DMS 273 (cell line): ENCODE results near the gene TMED10.
A peak's percentile ranks its signal among the peaks of the same experiment; 100 is the strongest.
"Not testable (repeated sequence)": the region's sequence is repeated elsewhere in the genome, so short reads cannot be mapped to it uniquely, and the experiment has no call there.

Source experiments
- DNase-seq: peaks from one replicate; lab custom pipeline; 2025; ENCODE audit not compliant: unreplicated experiment; lab: John Stamatoyannopoulos, UW

The TMED10 gene

DNA sequence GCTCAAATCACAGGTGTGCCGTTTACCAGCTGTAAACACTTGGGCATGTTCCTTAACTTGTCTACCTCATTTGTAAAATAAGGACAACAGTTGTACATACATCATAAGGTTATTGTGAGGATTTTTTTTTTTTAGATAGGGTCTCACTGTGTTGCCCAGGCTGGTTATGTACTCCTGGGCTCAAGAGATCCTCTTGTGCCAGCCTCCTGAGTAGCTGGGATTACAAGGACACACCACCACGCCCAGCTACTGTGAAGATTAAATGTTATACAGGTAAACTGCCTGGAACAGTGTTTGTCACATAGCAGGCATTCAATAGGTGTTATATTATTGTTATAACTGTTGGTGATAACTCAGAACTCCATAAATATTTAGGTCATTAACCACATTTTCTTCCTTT lies 12.7 kb downstream of the TMED10 start:
- no peak for DNase-seq

DNA sequence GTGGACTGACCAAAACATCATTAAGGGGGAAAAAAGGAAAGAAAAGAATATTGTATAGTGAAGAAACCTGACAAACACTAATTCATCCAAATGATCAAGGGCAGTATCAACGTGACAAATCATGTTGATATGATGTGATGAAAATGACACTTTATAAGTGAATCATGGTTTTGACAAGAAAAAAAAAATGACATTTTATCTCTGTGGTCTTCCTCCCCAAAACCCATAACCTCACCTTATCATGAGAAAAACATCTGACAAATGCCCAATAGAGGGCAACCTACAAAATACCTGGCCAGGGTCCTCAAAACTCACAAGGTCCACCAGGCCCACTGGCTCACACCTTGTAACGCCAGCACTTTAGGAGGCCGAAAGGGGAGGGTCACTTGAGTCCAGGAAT lies 13.8 kb downstream of the TMED10 start:
- no peak for DNase-seq

DNA sequence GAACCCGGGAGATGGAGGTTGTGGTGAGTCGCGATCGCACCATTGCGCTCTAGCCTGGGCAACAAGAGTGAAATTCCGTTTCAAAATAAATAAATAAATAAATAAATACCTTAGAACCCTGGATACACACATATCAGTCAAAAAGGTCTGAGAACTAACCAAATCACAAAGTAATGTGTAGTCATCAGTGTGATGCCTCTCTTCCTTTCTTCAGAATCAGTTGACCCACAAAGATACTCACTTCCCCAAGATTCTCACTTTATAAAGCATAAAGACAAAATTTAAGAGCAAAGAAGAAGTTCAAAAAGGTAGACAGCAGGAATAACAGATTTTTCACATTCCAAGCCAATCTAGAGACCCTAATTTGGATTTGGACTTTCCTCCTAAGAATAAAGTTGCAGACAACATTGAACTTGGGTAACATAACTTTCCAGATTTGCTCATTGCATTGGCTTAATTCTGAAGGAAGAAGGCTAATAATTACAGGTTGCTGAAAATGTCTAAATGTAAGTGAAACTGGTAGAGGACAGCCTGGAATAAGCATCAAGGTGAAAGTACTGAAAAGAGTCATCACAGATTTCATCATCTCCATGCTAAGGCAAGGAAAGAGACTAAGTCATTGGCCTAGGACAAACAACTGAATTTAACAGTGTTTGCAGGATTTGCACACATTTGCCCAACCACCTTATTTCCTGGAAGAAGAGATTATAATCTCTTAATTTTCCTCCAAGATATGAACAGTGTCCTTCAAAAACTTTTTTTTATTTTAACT lies 17.4 kb downstream of the TMED10 start:
- no peak for DNase-seq

DNA sequence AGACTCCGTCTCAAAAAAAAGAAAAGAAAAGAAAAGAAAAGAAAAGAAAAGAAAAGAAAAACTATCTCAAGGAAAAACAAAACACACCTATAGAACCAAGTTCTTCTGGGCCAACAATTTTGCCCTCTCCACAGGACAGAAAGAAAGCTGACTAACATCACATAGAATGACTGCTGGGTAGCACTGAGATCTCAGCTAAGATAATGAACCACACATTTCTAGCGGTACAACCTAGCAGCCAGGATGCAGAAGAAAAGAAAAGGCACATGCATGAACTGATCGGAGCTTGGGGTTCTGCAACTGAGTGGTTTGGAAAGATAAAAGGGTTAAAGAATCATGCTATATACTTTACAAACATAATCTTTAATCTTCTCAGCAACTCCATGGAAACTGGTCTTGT lies 19.5 kb downstream of the TMED10 start:
- no peak for DNase-seq

DNA sequence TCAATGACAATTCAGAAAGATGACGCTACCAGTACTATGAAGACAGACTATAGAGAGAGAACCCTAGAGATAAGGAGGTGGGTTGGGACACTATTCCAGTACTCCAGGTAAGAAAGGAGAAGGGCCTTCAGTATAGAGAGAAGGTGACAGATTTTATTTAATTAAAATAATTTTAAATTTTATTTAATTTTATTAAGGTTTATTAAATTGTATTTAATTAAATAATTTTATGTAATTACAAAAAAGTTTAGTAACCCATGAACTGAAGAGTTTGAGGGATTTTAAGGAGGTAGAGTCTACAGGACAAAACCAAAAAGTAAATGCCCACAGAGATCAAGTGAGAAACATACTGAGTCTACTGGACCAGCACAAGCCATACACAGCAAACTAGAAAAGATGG lies 20.3 kb downstream of the TMED10 start:
- DNase-seq, result no peak

DNA sequence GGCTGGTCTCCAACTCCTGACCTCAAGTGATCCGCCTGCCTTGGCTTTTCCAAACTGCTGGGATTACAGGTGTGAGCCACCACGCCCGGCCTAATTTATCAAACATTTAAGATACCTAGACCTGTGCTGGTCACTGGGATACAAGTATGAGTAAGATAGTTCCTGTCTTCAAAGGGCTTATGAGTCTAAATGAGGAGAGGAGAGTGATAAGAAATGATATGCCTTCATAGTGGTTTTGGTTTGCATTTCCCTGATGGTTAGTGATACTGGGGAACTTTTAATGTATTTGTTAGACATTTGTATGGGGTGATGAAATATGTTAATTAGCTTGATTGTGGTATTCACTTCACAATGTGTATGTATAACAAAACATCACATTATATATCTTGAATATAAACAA lies 21.2 kb downstream of the TMED10 start:
- no peak for DNase-seq

DNA sequence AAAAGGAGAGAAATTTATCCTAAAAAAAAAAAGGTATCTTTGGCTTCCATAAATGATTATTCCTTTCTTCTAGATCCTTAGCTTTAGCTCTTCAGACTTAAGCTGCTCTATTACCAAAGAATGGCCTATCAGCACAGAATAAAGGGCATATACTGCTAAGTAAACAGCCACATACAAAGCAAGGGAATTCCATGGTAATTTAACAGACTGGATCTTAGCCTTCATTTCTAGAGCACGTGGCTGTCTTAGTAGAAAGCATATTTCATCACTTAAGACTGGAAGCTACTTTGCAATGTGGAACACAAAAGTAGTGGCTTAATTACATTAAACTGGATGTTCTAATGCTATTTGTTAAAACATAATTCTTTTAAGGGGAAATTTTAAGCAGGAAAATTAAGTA lies 23.1 kb downstream of the TMED10 start:
- no peak for DNase-seq

DNA sequence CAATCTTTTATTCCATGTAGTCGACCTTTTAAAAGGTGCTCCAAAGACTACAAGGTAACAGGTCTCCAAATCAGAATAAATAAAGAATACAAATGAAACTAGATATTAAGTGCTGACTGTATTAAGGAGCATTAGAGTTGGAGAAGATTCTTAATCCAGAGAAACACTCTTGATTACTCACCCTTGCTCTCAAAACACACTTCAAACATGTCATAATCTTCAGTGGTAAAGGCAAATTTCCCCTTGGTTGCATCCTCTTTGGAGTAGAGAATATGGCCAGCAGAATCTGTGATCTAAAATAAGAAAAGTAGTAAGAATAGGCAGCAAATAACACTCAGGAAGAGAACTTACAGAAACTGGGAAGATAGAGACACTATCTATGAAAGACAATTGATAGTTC lies 24.6 kb downstream of the TMED10 start:
- DNase-seq, result no peak

DNA sequence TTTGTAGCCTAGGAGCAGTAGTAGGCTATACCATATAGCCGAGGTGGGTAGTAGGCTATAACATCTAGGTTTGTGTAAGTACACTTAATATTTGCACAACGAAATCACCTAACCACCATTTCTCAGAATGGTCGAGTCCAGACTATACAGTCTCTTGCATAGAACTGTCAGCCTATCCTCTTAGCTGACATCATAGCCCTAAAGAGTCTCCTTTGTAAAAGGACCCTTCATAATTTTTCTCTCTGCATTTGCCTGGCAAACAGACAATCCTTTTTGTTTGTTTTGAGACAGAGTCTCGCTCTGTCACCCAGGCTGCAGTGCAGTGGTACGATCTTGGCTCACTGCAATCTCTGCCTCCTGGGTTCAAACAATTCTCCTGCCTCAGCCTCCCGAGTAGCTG lies 25.8 kb downstream of the TMED10 start:
- DNase-seq, result not testable (repeated sequence)

DNA sequence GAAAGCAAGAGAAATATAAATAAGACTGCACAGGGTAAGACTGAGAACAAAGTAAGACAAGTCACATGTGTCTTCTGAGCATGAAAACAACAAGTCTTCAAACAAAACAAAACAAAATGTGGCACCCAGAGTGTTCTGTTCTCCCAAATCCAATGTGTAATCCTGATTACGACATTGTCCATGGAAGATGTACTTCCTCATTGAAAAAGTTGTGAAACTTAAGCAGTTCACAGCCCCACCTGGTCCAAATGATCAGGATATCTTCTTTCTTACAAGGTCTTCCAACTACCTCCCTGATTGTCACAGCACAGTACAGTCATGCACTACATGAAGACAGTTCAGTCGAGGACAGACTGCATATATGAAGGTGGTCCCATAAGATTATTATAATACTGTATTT lies 26.3 kb downstream of the TMED10 start:
- no peak for DNase-seq

DNA sequence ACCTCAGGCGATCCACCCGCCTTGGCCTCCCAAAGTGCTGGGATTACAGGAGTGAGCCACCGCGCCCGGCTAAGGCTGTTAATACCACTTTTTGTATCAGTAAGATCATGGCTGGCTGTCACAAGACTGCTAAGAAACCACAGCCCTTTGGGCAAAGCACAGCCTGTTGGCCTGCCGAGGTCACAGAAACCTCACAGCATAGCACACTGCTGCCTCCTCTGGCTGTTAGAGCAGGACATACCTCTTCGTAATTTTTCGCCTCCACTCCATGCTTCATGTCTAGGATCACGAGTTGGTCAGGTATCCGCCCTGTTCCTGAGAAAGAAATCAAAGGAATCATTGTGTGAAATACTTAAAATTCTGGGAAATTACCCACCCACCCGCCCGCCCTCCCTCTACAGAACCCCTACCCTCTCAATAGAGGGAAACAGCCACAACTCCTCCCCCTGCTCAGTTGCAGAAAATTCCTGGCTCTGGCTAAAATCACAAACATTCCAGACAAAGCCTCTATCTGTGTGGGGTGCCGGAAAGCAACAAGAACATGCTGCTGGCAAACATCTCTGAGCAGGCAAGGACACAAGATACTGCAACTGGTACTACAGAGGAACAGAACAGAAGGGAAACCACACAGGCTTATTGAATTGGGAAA lies 28.9 kb downstream of the TMED10 start:
- no peak for DNase-seq

DNA sequence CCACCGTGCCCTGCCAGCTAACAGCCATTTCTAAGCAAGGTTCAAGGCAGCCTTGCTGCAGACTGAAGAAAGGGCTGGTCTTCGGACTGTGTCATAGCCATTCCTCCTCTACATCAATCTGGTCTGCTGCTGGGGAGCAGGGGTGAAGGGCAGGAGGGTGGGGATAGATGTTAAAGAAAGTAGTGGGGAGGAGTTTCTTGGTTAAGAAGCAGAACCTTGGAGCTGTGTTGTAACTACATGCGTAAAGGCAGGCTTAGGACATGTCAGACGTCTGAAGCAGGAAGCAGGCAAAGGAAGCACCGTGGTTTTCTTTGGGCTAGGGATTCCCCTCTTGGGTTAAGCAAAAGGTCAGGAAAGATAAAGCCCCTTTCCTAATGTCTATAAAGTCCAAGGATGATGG lies 31.5 kb downstream of the TMED10 start:
- no peak for DNase-seq

DNA sequence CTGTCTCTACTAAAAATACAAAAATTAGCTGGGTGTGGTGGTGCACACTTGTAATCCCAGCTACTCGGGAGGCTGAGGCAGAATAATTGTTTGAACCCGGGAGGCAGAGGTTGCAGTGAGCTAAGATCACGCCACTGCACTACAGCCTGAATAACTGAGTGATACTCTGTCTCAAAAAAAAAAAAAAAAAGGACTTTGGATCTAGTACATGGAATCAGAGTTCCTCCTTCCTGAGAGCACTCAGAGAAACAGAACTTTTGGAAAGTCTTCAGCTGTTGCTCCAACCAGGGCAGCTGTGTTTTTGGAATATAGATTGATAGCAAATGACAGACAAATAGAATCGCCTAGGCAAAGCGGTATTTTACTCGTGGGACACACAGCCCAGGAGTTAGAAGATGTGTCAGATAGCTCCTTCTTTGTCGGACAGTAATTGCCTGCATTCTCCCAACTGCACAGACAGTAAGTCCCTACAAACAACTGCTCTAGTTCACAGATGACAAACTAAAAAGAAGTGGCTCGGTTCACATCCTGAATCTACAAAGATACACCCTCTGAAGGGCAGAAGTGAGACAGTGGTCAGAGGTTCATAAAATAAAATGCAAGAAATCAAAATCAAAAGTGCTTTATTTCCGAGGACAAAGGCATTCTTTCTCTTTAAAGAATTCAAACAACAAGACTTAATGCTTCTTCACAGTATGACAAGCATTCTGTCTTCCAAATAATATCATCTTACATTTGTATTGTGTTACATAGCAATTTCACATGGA lies 32.5 kb downstream of the TMED10 start:
- no peak for DNase-seq

DNA sequence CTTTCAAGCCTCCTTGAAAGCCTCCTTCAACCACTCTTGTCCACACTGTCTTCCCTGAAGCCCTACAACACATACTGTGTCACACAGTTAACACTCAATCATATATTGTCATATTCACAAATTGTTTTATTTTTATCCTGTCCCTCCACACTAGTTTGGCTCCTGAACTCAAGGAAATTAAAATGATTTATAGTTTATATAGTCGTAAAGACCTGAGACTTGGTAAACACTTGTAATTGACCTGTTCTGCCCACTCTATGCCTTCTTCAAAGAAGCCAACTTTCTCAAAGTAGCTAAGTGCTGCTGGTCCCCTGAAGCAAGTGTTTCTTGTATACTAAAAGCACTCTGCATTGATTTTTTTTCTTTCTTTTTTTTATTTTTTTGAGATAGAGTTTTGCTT lies 33.9 kb downstream of the TMED10 start:
- no peak for DNase-seq

DNA sequence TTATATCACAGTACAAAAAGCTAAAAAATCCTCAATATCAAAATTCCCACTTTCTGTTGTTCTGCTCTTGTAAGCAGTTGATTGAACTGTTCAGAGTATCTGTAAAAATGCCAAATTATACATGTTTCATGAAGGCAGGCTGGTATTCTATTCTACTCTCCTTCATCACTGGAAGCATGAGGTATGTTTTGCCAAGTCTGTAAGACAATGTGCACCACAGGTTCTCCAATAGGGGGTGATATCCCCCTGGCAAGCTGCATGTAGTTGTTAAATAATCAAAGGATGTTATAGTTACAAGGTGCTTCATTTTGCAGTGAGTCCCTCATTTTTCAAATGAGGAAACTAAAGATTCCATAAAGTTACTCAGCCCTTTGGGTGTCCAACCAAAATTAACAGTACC lies 34.4 kb downstream of the TMED10 start:
- DNase-seq, result peak; percentile 44

DNA sequence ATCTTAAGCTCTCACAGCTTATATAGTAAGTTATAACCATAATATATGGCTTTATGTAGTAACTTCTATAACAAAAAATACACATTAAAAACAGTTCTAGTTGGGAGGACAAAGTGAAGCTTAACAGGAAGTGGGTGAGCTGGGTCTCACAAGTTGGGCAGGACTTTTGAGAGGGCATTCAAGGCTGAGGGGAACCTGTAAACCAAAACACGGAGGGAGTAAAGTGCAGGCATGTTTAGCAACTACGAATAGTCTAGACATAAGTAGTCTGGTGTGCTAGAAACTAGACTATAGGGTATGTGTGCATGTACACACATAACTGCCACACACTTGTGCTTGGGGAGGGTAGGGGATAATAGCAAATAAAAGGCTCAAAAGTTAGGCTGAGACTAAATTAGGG lies 35.4 kb downstream of the TMED10 start:
- no peak for DNase-seq

DNA sequence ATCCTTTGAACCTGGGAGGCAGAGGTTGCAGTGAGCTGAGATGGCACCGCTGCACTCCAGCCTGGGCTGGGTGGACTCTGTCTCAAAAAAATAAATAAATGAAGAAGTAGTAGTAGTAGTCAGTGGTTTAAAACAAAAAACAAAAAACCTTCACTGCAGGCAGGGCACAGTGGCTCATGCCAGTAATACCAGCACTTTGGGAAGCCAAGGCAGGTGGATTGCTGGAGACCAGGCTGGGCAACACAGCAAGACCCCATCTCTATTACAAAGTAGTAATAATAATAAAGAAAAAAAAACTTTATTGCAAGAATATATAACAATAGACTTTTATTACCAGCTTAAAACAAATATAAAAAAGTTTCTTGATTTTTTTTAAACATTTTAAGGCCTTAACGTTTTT lies 35.8 kb downstream of the TMED10 start:
- DNase-seq, result no peak

DNA sequence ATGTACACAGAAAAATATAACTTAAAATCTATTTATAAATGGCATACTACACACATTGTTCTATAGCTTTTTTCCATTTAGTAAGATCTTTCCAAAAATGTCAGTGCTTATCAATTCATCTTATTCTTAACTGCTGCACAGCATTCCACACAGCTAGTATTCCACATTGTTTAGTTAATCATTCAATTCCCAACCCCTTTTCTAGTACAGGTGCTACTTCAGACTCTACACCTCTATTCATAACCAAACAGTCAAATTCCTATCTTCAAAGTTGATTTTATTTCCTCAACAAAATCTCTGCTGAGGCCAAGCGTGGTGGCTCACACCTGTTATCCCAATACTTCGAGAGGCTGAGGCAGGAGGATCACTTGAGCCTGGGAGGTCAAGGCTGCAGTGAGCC lies 37.2 kb downstream of the TMED10 start:
- DNase-seq, result no peak

DNA sequence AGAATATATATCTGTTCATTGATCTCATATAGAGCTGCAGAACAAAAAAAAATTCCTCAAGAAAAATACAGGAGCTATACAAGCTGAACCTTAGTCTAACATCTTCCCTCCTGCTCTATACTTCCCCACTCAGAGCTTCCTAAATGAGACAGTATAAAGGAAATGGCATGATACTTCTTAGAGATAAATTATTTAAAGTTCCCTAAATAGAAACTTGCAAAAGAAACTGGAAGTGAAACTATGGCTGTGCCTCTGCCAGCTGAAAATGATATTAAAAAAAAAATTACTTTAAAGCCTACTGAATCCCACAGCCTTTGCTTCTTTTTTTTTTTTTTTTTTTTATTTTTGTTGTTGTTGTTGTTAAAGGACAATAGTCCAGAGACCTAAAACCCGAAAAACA lies 37.9 kb downstream of the TMED10 start:
- no peak for DNase-seq

DNA sequence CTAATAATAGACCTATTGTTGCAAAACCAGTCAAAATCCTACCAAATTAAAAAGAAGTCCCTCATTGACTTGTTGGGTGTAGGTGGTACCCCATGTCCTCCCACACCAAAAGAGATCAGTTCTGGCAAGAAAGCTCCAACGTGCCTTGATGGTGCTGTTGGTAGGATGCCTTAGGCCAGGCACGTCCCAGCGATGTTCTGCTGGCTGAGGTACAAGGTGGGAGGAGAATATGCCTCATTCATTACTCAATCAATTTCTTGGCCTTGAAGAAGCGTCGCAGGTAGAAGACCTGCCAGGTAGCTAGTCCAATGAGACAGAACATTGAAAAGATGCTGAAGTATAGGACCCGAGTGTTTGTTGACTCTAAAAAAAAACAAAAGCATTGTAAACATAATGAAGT lies 41.8 kb downstream of the TMED10 start:
- DNase-seq, result no peak

DNA sequence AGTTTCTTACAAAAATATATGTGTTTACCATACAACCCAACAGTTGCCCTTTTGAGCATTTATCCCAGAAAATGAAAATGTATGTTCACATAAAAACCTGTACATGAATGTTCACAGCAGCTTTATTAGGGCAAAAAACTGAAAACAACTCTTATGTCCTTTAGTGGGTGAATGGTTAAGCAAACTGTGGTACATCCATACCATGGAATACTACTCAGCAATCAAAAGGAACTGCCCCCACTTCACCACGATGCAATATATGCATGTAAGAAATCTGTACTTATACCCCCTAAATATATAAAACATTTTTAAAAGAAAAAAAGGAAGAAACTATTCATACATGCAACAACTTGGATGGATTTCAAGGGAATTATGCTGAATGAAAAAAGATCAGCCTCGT lies 42.8 kb downstream of the TMED10 start:
- no peak for DNase-seq

DNA sequence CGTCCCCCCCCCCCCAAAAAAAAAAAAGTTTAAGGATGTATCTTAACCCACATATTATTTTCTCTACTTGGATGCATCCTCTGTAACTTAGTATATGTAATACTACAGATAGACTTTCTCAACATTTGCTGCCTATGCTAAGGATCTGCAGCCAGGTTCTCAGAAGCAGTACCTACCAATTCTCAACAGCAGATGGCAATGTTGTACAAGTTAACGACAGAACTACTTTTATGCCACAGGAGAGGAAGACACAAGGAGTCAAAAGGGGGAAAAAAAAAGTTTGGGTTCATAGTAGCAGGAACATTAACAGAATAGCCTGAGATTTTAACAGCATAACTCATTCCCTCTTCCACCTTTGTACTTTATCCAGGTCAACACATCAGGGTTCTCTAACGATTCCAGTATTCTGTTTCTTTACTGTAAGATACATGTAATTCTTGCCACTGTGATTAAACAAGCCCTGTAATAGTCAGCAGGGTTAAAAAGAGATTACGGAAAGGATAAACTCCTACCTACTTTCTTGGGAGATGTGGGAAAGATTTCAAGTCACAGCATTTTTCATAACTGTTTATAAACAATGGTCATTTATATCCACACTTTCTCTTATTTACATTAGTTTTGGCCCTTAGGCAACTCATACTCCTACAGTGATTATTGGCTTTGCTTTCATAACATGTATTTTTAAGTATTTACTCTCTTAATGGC lies 43.9 kb downstream of the TMED10 start:
- peak; percentile 89 for DNase-seq
